GM23338 (cell line): Measurements from ENCODE around the gene KRT222. TPM values are rescaled to one million over a fixed set of nuclear protein-coding genes. Genes with fewer than 3 reads are reported as not detected.

Experiments used
- ATAC-seq: fragments of 200-7000 bp; cut with Tn5 transposase; 3 replicates; pipeline ENCODE4 v1.9.1; 2020
- DNase-seq: peaks from one replicate; pipeline ENCODE4 v3.0.0-alpha.2; 2015; ENCODE audit warnings: low spot score
- H2AFZ ChIP-seq: fragments of 200-600 bp; sonication (generic); 2 replicates; pipeline ENCODE4 v1.8.0; 2016; ENCODE audit warnings: antibody characterized with exemption, mild to moderate bottlenecking, moderate library complexity
- H3F3A ChIP-seq: fragments of 200-600 bp; sonication (generic); replicated peaks from 2 replicates; pipeline ENCODE4 v1.8.0; 2017; ENCODE audit warnings: antibody characterized with exemption, mixed run types, low read depth
- H3K27ac ChIP-seq: fragments of 200-600 bp; sonication (generic); 2 replicates; pipeline ENCODE4 v1.6.1; 2016; ENCODE audit warnings: low read depth
- H3K27me3 ChIP-seq: fragments of 200-600 bp; sonication (generic); 2 replicates; pipeline ENCODE4 v1.8.0; 2016; ENCODE audit warnings: mild to moderate bottlenecking, mixed run types, moderate library complexity; ENCODE audit not compliant: insufficient read depth
- H3K36me3 ChIP-seq: fragments of 200-600 bp; sonication (generic); 2 replicates; pipeline ENCODE4 v1.8.0; 2016; ENCODE audit warnings: mild to moderate bottlenecking; ENCODE audit not compliant: insufficient read depth
- H3K4me1 ChIP-seq: fragments of 200-600 bp; sonication (generic); 2 replicates; pipeline ENCODE4 v1.8.0; 2016; ENCODE audit warnings: mild to moderate bottlenecking, moderate library complexity; ENCODE audit not compliant: insufficient read depth
- H3K4me2 ChIP-seq: fragments of 200-600 bp; sonication (generic); 2 replicates; pipeline ENCODE4 v1.7.1; 2017; ENCODE audit warnings: mixed run types
- H3K4me3 ChIP-seq: fragments of 200-600 bp; sonication (generic); 2 replicates; pipeline ENCODE4 v1.6.1; 2016; ENCODE audit warnings: mixed run types
- H3K79me2 ChIP-seq: fragments of 200-600 bp; sonication (generic); replicated peaks from 2 replicates; pipeline ENCODE4 v1.8.0; 2017; ENCODE audit warnings: mild to moderate bottlenecking; ENCODE audit not compliant: insufficient read depth
- H3K9me2 ChIP-seq: fragments of 200-600 bp; sonication (generic); 2 replicates; pipeline ENCODE4 v1.8.0; 2017; ENCODE audit not compliant: insufficient read depth
- H4K20me1 ChIP-seq: fragments of 200-600 bp; sonication (generic); replicated peaks from 2 replicates; pipeline ENCODE4 v1.8.0; 2017; ENCODE audit warnings: mild to moderate bottlenecking; ENCODE audit not compliant: insufficient read depth
- H3K27ac Mint-ChIP-seq: 2 replicates; pipeline ENCODE4 v1.8.0; 2020; ENCODE audit warnings: inconsistent platforms, mild to moderate bottlenecking, moderate library complexity, mixed read lengths
- H3K27me3 Mint-ChIP-seq: 3 replicates; pipeline ENCODE4 v1.8.0; 2022; ENCODE audit warnings: low read depth, mild to moderate bottlenecking, moderate library complexity, mixed read lengths, inconsistent platforms; ENCODE audit not compliant: insufficient read depth, poor library complexity
- H3K36me3 Mint-ChIP-seq: 3 replicates; pipeline ENCODE4 v1.8.0; 2021; ENCODE audit warnings: low read depth, mild to moderate bottlenecking, inconsistent platforms, moderate library complexity, mixed read lengths
- H3K4me1 Mint-ChIP-seq: 3 replicates; pipeline ENCODE4 v1.8.0; 2020; ENCODE audit warnings: mild to moderate bottlenecking, inconsistent platforms, mixed read lengths
- H3K4me3 Mint-ChIP-seq: 3 replicates; pipeline ENCODE4 v1.8.0; 2021; ENCODE audit warnings: moderate library complexity, mild to moderate bottlenecking, inconsistent platforms, mixed read lengths
- H3K9me3 Mint-ChIP-seq: 3 replicates; pipeline ENCODE4 v1.8.0; 2020; ENCODE audit warnings: moderate library complexity, mild to moderate bottlenecking, inconsistent platforms, mixed read lengths
- CTCF ChIP-seq, 2 experiments: fragments of 200-600 bp in 1 of 2; sonication (generic) in 1 of 2; conservative IDR thresholded peaks; 2 replicates each; pipeline versions ENCODE4 v1.5.1 to v1.6.1; 2016 to 2017; ENCODE audit warnings: antibody characterized with exemption in 2 of 2, low read depth in 2 of 2, mild to moderate bottlenecking in 2 of 2, moderate library complexity in 1 of 2
- ETS1 ChIP-seq: IDR thresholded peaks from 2 replicates; pipeline ENCODE4 v1.6.1; 2016; ENCODE audit warnings: antibody characterized with exemption
- NANOG ChIP-seq: IDR thresholded peaks from 2 replicates; pipeline ENCODE4 v1.6.1; 2016; ENCODE audit warnings: antibody characterized with exemption, borderline replicate concordance
- REST ChIP-seq: IDR thresholded peaks from one replicate; pipeline ENCODE4 v1.6.1; 2018; ENCODE audit warnings: antibody characterized with exemption; ENCODE audit not compliant: unreplicated experiment
- STAT1 ChIP-seq: IDR thresholded peaks from one replicate; pipeline ENCODE4 v1.6.1; 2016; ENCODE audit warnings: antibody characterized with exemption; ENCODE audit not compliant: unreplicated experiment
- ZNF462 ChIP-seq: fragments of 250-450 bp; sonication (Bioruptor Pico); IDR thresholded peaks from 2 replicates; pipeline ENCODE4 v1.5.0; 2020; ENCODE audit warnings: mild to moderate bottlenecking, moderate library complexity
- polyA plus RNA-seq: library from polyadenylated mRNA; unstranded; fragments of >200 nt; fragmentation: Nextera tagmentation; extraction: Ambion mirVana; gene quantifications from 2 replicates; pipeline ENCODE4 v1.2.1, GENCODE V29; 2016
- total RNA-seq: library from RNA; depleted of rRNA; stranded (reverse); fragments of >200 nt; shearing (Covaris generic); gene quantifications from 2 replicates; pipeline ENCODE4 v1.2.3, GENCODE V29; 2014

KRT222 gene
- total and polyA plus RNA-seq, 2 experiments from 2014 or later: not detected

GRCh38 chr17:40611840-40612474 is 53.0 kb downstream of the KRT222 start:
- Mint-ChIP-seq H3K4me1 (peaks cover 22% of the 10 kb centered on the region), H3K9me3 (no peaks in the 10 kb centered on the region; the same call in 2 of the 3 replicates), H3K27ac (no peak overlapping the region), H3K4me3 (no peak overlapping the region), H3K27me3 (peaks cover 2% of the 10 kb centered on the region), H3K36me3 (no peaks in the 10 kb centered on the region)
- H3K27me3 ChIP-seq: no peaks in the 10 kb centered on the region
- H4K20me1 ChIP-seq: no peaks in the 10 kb centered on the region
- TF ChIP-seq REST (no peak), ETS1 (no peak)
- H3K9me2 ChIP-seq: no peaks in the 10 kb centered on the region
- no peaks in the 10 kb centered on the region for H3K79me2 ChIP-seq
- DNase-seq (no peak), ATAC-seq (no peak)
- no peak overlapping the region for H2AFZ ChIP-seq
- no peak overlapping the region for H3K4me3 ChIP-seq
- no peaks in the 10 kb centered on the region for H3K36me3 ChIP-seq
- H3K4me1 ChIP-seq: peaks cover 7% of the 10 kb centered on the region; the same call in 1 of the 2 replicates
- H3F3A ChIP-seq: no peaks in the 10 kb centered on the region
- H3K4me2 ChIP-seq: no peak overlapping the region
- no peak overlapping the region for H3K27ac ChIP-seq

GRCh38 chr17:40610359-40610758 is 54.6 kb downstream of the KRT222 start:
- Histone ChIP-seq H4K20me1 (no peaks in the 10 kb centered on the region), H3F3A (no peaks in the 10 kb centered on the region), H2AFZ (no peak overlapping the region), H3K36me3 (no peaks in the 10 kb centered on the region), H3K4me3 (no peak overlapping the region), H3K79me2 (no peaks in the 10 kb centered on the region), H3K27me3 (no peaks in the 10 kb centered on the region), H3K9me2 (no peaks in the 10 kb centered on the region), H3K4me1 (peaks cover 7% of the 10 kb centered on the region), H3K4me2 (no peak overlapping the region), H3K27ac (no peak overlapping the region)
- peaks cover 21% of the 10 kb centered on the region for H3K4me1 Mint-ChIP-seq
- ATAC-seq: no peak
- no peak overlapping the region for H3K4me3 Mint-ChIP-seq
- no peak overlapping the region for H3K27ac Mint-ChIP-seq
- no peaks in the 10 kb centered on the region for H3K36me3 Mint-ChIP-seq
- no peaks in the 10 kb centered on the region; the same call in 2 of the 3 replicates for H3K9me3 Mint-ChIP-seq
- peaks cover 2% of the 10 kb centered on the region for H3K27me3 Mint-ChIP-seq
- DNase-seq: no peak
- TF ChIP-seq NANOG: no peak
- TF ChIP-seq ZNF462: no peak
- no peak for TF ChIP-seq STAT1
- TF ChIP-seq CTCF (conservative IDR thresholded peaks at IDR 0.05; ENCODE audit: low read depth in 2 of 2): no peak
- no peak for TF ChIP-seq ETS1
